GM19351 (cell line): Measurements from ENCODE around the gene PLEKHG5.

ENCODE experiments used
- ATAC-seq: cut with Tn5 transposase; IDR thresholded peaks from one replicate; pipeline ENCODE4 v1.9.1; 2021; ENCODE audit warnings: mild to moderate bottlenecking, moderate library complexity; ENCODE audit not compliant: unreplicated experiment

Gene PLEKHG5

GRCh38 chr1:6481820-6482219 lies 9.6 kb downstream of the PLEKHG5 start:
- ATAC-seq: no peak

DNA sequence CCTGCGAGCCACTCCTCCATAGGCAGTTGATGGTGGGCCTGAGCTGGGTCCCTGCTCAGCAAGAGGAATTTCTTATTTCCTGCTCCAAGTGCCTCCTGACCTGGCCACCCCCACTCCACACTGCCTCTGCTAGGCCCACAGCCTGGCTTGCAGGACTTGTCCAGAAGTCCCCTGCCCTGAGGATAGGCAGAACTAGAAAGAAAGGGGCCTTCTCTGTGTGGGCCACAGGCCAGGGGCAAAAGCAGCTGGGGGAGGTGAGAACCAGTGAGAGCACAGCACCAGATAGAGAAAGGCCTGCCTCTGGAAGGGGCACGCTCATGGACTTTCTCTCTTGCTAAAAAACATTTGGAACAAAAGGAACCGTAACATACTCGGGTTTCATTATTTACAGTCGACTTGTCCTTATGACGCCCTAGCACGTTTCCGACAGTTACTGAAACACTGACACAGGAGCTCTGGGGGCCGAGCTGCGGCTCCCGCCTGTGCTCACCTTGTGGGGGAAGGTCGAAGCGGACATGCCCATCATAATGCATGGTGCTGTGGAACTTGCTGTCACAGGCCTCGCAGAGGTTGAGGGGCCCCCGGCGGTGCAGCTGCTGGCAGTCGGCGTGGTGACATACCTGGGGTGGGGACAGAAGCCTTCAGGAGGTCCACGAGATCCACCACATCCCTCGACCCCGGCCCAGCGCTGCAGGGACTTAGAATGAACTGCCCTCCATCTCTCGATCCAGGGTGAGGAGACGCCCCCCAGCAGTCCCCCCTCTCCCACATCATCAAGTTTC lies 14.2 kb downstream of the PLEKHG5 start:
- ATAC-seq: no peak

- ATAC-seq: no peak
Measured at GRCh38 chr1:6476483-6476882, 15.0 kb downstream of the PLEKHG5 start.

- ATAC-seq: no peak
Measured at GRCh38 chr1:6475381-6476133, 15.9 kb downstream of the PLEKHG5 start.

GRCh38 chr1:6474815-6475282 lies 16.6 kb downstream of the PLEKHG5 start:
- no peak for ATAC-seq

DNA sequence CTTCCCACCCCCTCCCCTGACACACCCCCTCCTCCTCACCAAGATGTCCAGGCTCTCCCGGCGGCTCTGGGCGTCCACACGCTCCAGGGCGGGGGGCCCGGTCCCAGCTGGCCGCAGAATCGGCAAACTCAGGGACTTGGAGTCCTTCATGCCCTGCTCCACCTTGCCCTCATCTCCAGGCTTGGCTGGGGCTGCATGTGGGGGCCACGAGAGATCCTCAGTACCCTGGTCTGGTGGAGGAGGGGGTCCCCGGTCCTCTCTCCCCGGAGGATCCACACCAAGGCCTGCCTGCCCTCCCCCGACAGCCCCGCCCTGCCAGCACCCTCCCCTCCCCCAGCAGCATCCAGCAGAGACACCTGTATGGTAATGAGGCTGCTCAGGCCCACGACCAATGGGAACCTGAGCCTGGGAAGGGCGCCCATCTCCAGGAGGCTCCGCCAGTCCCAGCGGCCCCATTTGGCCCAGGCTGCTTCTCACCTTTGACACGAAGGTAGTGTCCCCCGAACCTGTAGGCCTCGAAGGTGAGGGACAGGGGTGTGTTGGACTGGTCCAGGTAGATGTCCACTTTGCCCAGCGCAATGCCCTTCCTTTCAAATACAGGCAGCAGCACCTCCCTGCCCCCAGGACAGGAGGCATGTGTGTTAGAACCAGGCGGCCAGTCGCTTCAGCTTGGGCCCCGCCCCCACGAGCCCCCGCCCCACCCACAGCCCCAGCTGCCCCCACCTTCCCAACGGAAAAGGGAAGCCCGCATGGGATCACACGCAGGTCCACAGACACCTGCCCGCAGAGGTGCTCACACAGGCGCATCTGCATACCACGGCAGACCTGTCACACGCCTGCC lies 17.3 kb downstream of the PLEKHG5 start:
- no peak for ATAC-seq

GRCh38 chr1:6473156-6473555 lies 18.3 kb downstream of the PLEKHG5 start:
- ATAC-seq: no peak

- ATAC-seq: no peak
Measured at GRCh38 chr1:6472391-6472790, 19.1 kb downstream of the PLEKHG5 start.

- ATAC-seq: no peak
Measured at GRCh38 chr1:6471970-6472368, 19.5 kb downstream of the PLEKHG5 start.

DNA sequence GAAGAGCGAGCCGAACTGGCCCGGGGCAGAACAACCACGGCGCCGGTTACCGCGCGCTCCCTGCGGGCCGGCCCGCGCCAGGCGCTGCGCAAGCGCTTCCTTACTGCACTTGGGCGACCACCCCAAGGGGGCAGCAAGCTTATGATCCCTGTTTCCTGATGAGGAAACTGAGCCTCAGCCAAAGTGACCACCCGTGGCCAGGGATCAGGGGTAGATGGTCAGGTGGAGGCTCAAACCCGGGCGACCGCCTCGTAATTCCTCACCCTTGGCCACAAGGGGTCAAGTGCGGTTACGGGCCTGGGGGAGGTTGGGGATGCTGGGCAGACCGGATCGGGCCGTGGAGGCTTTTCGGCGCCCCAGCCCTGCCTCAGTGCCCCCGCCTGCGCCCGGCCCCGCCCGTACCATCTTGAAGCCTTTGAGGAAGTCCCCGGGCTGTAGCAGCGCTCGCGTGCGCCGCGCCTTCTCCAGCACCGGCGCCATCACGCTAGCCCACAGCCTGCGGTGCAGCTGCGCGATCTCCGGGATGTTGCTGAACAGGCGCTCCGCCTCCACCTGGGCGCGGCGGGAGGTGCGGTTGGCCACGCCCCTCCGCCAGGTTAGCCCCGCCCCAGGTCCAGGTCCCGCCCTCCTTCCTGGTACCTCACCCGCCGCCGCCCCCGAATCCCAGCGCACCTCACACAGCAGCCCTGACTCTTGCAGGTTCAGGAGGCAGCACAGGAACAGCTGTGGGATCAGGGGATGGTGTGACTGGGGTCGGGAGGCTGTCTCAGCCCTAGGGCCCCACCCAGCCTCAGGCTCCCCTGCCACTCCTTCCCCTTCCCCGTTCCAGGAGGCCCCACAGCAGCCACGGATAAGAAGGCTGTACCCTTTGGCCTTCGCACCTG lies 20.1 kb downstream of the PLEKHG5 start:
- no peak for ATAC-seq

- no peak for ATAC-seq
Measured at GRCh38 chr1:6470132-6471085, 21.1 kb downstream of the PLEKHG5 start.

DNA sequence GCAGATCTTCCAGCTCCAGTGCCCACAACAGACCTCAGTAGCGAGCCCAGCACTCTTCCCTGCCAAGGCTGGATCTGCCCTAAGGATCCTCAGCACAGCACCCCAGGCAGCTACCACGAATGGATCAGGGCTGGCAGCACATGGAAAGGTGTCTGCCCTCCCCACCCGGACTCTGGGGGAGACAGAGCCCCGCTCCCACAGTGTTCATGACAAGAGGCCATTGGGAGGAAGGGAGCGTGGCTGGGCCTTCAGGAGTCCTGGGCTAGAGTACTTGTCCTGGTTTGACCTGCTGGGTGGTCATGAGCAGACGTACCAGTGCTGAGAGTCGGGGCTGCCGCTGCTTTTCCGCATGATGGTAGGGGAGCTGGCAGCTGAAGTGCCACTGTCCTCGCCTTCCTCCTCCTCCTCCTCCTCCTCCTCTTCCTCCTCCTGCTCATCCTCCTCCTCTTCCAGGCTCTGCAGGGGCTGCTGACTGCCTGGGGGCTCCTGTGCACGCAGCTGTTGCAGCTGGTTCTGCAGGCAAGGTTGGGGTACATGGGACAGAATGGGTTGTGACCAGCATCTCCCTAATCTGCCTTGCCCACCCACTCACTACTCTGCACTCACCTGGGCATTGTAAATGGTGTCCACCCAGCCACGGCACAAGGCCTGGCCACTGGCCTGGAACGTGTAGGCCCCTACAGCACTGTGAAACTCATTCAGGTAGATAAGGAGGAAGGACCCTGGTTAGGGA lies 22.6 kb downstream of the PLEKHG5 start:
- ATAC-seq: no peak

DNA sequence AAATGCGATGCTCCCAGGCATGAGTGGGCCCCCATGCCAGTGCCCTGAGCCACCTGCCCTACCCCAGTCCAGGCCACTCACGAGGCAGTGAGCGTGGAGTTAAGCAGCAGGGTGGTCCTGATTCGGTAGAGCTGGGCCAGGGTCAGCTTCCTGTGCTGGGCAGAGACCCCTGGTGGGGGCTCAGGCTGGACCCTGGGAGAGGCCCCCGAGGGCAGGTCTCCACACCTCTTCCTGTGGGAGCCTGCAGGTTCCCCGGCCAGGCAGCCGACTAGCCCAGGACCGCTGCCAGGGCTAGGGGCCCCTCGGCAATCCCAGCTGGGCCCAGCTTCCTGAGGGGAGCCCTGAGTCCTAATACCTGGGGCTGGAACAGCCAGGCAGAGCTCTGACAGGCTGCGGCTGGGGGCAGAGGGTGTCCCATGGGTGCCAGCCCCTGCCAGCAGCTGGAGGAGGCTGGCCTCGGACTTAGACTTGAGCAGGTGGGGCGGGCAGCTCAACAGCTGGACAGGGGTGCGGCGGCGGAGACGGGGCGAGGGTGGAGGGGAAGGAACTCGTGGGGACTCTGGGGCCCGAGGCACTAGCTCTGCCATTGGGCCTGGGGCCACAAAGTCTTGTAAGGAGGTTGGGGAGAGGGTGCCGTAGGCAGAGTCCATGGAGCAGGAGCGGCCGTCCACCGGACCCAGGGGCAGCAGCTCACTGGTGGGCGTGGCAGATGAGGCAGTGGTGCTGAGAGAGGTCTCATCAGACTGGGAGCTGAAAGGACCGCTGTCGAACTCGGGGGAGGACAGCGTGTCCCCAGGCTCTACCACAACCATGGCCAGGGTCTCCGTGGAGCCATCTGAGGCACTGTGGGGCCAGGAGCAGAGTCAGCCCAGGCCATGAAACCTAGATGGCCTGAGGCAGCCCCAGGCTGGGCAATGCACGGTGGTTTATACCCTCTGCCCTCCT lies 23.5 kb downstream of the PLEKHG5 start:
- no peak for ATAC-seq

DNA sequence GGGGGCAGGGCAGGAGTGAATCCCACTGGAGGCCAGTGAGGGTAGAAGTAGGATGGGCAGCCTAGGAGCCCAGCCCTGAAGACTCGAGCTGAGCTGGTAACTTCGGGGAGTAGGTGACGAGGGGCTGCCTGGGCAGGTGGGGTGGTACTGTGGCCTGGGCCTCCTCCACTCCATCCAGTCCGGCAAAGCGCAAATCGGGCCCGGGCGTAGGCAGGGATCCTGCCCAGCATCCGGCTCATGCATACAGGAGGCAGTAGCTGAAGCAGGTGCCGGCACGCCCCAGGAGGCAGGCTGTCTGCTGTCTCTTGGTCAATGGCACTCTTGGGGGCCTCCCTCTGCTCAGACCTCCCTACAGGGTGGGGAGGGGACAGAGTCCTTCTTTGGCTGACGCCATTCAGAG lies 24.2 kb downstream of the PLEKHG5 start:
- ATAC-seq: no peak

GRCh38 chr1:6466751-6467150 lies 24.7 kb downstream of the PLEKHG5 start:
- ATAC-seq: no peak

- ATAC-seq: no peak
Measured at GRCh38 chr1:6466023-6466422, 25.4 kb downstream of the PLEKHG5 start, which contains the start of gene TNFRSF25. TNFRSF25 (minus strand) TSS chr1:6466173; CDS start chr1:6466107, 66 bp downstream.

DNA sequence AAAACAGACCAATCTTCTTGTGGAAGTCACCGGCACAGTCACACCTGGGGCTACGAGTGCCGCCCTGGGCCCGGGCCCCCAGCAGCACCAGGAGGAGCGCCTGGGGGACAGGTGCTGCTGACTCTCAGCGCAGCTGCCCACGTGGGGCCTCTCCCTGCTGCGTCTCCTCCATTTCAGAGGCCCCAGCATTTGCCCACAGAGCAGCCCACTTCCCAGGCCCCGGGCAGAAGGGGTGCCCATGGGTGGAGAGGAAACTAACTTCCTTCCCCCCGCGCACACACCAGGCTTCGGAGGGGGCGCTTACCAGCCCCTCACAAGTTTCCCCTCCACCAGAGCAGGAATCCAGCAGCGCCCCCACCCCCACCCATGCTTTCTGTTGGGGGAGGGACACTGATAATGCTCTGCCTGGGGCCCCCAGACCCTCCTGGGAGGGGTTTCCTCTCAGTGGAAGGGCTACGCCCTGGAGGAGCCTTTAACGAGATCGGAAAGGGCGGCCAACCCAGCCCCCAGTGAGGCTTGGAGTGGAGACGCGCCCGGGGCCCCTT lies 25.9 kb downstream of the PLEKHG5 start:
- ATAC-seq: no peak
